GM12865 (cell line): ENCODE data around the gene NKIRAS2.

Experiments
- DNase-seq: peaks from one replicate; pipeline ENCODE4 v3.0.0; 2010; ENCODE audit warnings: low read depth
- H3K4me3 ChIP-seq: 2 replicates; pipeline ENCODE4 v1.5.1; 2011; ENCODE audit warnings: mild to moderate bottlenecking, low read depth, low read length, control low read depth
- TF ChIP-seq, protein P1 (sequence below): IDR thresholded peaks from 2 replicates; pipeline ENCODE4 v1.5.1; 2011; ENCODE audit warnings: low read length, control low read depth, low read depth, inconsistent platforms; ENCODE audit not compliant: insufficient read depth; ENCODE audit errors: missing control alignments

NKIRAS2 gene

DNA sequence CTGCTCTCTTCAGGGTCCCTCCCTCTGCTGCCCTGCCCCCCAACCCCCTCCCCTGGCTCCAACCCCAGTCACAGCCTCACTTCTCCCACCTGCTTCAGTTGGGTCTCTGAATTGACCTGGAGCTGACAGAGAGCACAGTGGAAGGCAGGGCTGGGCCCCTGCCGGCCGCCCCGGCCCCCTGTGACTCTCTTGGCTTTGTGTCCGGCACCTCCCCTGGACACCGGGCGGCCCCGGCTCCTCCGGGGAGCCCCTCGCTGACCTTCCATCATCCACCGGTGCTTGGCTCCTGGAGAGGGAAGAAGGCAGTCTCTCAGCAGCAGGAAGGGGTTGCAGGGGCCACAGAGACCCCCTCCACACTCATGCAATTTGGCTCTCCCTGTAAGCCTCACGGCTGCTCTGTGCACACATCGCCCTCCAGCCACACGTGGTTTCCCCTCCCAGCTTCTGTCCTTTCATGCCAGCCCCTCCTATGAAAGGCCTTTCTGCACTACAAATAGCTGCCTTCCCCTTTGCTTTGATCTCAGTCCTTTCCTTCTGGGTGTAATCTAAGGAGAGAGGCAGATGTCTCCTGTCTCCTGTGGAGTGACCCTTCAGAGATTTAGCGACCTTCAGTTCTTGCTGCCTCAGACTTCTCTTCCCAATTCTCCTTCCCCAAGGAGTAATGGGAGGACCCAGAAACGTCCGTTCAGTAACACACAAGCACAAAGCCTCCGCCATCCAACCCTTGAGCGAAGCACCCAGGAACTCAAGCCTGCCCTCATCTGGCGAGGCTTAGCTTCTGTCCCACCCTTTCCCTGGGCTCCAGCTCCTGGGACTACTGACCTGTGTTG is 8.3 kb downstream of the NKIRAS2 start:
- no peak for DNase-seq
- no peak overlapping the region for H3K4me3 ChIP-seq
- TF ChIP-seq, protein P1, sequence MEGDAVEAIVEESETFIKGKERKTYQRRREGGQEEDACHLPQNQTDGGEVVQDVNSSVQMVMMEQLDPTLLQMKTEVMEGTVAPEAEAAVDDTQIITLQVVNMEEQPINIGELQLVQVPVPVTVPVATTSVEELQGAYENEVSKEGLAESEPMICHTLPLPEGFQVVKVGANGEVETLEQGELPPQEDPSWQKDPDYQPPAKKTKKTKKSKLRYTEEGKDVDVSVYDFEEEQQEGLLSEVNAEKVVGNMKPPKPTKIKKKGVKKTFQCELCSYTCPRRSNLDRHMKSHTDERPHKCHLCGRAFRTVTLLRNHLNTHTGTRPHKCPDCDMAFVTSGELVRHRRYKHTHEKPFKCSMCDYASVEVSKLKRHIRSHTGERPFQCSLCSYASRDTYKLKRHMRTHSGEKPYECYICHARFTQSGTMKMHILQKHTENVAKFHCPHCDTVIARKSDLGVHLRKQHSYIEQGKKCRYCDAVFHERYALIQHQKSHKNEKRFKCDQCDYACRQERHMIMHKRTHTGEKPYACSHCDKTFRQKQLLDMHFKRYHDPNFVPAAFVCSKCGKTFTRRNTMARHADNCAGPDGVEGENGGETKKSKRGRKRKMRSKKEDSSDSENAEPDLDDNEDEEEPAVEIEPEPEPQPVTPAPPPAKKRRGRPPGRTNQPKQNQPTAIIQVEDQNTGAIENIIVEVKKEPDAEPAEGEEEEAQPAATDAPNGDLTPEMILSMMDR: no peak

DNA sequence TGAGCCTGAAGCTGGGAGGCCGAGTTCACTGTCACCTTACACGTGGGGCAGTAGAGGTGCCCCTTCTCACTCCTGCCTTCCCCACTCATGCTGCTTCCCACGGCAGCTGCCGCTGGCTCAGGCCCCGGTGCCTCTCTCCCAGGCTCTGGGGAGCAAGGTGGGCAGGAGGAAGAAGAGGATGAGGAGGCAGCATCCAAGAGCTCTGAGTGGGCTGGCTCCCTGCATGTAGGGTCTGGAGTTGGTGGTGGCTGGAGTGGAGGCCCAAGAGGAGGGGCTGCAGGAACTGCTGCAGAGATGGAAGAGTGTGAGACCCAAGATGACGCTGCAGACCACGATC is 8.9 kb downstream of the NKIRAS2 start:
- no peak for DNase-seq
- H3K4me3 ChIP-seq: no peak overlapping the region
- TF ChIP-seq, protein P1: no peak

DNA sequence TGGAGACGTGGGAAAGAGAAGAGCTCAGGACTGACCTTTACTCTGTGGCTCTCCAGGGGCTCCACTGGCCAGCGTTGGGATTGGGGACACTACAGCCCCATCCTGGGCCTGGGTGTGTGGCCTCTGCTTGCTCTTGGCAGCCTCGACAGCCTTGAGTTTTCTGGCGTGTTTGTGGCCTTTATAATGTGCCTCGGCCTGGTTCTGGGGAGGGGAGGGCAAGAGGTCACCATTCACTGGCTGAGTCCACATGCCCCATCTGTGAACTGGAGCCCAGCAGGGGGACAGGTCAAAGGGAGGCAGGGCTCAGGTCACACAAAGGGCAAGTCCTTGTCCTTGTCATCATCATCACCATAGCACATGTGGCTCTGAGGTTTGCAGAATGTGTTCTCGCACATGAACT is 11.7 kb downstream of the NKIRAS2 start:
- DNase-seq: no peak
- H3K4me3 ChIP-seq: no peak overlapping the region
- TF ChIP-seq, protein P1: no peak

GRCh38 chr17:42034059-42034458 is 14.2 kb downstream of the NKIRAS2 start:
- peak; percentile 29 for DNase-seq
- no peak overlapping the region for H3K4me3 ChIP-seq
- TF ChIP-seq, protein P1: no peak

DNA sequence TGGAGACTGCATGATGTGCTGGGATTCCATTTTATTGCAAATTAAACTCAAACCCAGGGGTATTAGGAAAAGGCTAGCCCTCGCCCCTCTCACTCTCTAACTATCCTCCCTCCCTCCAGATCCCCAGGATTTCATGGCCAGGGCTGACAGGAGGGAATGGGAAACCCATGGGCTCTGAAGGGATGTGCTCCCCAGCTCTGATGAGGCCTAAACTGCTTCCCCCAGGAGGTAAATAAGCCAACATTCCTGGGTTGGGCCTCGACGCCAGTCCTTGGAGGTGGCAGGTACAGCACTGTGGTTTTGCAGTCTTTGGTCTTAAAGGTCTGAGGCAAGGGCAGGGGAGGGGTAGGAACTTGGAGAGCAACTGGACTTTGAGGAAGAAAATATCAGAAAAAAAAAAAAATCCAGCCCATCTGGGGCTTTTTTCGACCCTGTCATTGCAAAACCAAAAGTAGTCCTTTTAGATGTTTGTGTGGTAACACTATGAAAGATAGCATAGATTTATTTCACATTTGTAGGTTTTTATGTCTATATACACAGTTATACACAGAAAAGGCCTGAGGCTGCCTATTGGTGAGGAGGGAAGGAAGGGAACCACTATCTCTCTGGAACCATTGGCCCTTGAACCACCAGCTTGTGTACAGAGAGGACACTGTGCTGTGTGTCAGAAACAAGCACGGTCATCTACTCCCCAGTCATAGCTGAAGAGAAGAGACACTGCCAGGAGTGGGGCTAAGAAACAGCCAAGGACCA is 18.5 kb downstream of the NKIRAS2 start:
- TF ChIP-seq, protein P1: no peak
- H3K4me3 ChIP-seq: no peak overlapping the region
- peak; percentile 43 for DNase-seq

GRCh38 chr17:42039794-42040763 is 20.2 kb downstream of the NKIRAS2 start:
- no peak overlapping the region for H3K4me3 ChIP-seq
- TF ChIP-seq, protein P1: no peak
- no peak for DNase-seq
